NCI-H82 (cell line): Measurements from ENCODE around the gene ATAD3C.
"Not testable (repeated sequence)": the region's sequence is repeated elsewhere in the genome, so short reads cannot be mapped to it uniquely, and the experiment has no call there.

Experiments used
- DNase-seq: peaks from one replicate; lab custom pipeline; 2025; lab: John Stamatoyannopoulos, UW

ATAD3C gene

GRCh38 chr1:1476011-1476410, 26.5 kb downstream of the ATAD3C start:
- not testable (repeated sequence) for DNase-seq

DNA sequence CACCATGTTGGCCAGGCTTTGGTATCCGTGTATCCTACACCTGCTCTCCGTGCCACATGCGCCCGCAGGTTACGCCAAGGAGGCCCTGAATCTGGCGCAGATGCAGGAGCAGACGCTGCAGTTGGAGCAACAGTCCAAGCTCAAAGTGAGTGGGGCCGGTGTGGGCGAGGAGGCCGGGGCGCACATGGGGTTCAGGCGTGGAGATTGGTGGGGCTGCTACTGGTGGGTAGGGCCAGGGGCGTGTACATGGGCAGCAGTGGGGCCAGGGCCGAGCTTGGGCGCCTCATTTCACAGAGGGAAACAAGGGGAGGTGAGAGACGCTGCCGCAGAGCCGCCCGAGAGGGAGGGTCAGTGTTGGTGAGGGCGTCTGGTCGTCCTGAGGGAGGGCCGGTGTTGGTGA, 27.7 kb downstream of the ATAD3C start:
- no peak for DNase-seq

DNA sequence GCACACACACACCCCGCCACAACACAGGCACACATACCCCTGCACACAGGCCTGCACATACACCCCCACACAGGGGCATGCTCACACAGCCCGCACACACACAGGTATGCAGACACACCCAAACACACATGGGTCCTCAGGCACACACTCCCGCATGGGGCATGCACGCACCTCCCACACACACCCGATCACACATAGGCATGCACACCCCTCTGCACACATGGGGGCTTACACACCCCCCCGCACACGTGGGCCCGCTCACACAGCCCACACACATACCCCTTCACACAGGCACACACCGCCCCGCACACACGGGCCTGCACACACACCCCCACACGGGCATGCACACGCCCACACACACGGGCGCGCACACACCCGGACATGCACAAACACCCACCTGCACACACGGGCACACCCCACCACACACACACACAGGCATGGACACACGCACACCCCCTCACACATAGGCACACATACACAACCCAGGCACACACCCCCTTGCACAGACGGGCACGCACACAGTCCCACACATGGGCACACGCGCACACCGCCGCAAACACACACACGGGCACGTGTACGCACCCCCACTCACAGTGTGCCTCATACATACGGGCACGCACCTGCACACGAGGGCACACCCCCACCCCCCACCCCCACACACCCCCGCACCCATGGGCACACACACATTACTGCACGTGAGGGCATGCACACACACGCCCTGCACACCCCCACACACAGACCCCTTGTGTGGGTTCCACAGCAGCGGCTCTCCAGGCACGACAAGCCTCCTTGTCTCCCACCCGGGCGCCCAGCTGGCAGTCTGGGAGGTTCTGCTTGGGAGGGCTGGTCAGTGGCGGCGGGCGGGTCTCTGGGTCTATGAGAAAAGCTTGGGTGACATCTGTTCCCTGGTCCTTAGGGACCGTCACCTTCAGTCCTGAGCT, 30.3 kb downstream of the ATAD3C start:
- DNase-seq = no peak

DNA sequence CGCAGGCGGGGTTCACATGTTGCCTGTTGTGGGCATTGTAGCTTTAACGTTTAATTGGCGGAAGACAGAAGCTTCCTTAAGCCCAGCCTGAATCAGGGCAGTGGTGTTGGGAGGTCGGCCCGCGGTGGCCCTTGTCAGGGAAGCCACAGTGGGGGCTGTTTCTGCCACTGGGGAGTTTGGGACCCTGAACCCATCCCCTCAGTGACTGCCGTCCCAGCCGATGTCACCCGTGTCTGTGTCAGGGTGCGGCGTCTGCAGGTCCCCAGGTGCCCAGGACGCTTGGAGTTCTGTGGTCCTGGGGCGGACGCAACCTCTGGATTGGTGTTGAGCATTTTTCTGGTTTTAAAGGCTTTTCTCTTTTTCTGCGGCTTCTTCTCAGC, 31.0 kb downstream of the ATAD3C start:
- DNase-seq = not testable (repeated sequence)

DNA sequence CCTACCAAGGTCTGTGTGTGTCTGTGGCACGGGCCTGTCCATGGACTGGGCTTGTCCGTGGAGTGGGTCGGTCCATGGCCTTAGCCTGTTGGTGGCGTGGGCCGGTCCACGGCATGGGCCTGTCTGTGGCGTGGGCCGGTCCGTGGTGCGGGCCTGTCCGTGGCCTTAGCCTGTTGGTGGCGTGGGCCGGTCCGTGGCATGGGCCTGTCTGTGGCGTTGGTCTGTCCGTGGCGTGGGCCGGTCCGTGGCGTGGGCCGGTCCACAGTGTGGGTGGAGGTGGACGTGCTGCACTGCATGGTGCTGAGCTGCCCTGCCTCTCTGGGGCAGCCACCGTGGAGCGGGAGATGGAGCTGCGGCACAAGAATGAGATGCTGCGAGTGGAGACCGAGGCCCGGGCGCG, 32.3 kb downstream of the ATAD3C start:
- not testable (repeated sequence) for DNase-seq

DNA sequence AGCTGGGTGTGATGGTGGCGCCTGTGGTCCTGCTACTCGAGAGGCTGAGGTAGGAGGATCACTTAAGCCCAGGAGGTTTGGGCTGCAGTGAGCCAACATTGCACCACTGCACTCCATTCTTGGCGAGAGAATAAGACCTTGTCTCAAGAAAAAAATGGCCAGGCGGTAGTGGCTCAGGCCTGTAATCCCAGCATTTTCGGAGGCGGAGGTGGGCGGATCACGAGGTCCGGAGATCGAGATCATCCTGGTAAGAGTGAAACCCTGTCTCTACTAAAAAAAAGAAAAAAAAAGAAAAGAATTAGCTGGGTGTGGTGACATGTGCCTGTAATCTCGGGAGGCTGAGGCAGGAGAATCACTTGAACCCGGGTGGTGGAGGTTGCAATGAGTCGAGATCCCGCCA, 33.4 kb downstream of the ATAD3C start:
- no peak for DNase-seq

DNA sequence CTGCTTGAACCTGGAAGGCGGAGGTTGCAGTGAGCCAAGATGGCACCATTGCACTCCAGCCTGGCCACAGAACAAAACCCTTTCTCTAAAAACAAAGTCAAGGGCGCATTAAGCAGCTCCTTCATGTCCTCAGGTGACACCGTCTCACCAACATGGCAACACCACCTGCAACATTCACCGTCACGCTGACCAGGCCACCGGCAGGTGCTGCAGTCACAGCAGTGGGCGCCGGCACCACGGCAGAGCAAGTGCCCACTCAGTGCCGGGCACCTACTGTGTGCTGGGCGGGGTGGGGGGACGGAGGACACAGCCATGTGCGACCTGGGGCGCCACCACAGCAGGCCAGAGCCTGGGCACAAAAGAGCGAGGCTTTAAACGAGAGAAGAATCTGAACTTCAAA, 34.2 kb downstream of the ATAD3C start:
- no peak for DNase-seq

DNA sequence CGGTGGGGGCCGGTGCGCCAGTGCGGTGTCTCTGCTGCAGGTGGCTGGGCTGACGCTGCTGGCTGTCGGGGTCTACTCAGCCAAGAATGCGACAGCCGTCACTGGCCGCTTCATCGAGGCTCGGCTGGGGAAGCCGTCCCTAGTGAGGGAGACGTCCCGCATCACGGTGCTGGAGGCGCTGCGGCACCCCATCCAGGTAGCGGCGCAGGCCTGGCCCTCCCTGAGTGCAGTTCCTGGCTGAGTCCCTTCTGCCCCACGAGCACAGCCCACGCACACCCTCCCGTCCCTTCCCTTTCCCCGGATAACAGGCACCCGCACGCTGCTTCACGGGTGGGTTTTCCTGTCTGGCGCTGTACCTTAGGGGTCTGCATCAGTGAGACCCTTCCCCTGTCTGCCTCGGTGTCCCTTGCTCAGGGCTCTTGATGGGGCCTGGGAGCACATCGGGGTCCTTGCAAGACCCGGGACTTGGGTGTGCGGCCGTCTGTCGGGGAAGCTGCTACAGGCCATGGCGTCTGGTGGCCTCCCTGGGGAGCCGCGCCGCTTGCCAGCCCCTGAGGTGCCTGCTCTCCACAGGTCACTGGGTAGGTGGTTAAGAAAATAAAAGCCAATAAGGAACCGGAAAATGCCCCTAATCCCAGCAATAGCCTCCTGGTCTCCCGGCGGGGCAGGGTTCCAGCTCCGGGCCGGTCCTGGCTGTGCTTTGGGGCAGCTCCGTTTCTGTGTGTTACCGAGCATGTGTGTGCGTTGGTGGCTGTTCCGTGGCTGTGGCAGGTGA, 35.7 kb downstream of the ATAD3C start:
- DNase-seq = not testable (repeated sequence)

GRCh38 chr1:1485755-1486317, 36.3 kb downstream of the ATAD3C start:
- DNase-seq = not testable (repeated sequence)

- DNase-seq = no peak
Measured at GRCh38 chr1:1487701-1488100, 38.2 kb downstream of the ATAD3C start.

DNA sequence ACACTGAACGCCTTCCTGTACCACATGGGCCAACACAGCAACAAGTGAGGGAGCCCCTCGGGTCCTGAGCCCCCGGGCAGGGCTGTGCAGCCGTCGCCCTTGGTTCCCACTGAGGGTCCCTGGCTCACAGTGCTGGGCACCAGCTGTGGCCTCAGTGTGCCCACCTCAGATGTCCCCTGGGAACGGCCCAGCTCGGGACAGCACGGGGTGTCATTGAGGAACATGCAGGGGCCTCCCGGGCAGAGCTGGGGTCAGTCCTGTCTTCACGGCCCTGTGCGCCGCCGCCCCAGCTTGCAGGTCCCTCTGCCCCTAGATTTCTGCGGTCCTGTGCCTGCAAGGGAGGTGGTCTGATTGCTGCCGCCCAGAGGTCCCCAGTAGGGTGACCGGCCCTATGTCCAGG, 39.7 kb downstream of the ATAD3C start:
- no peak for DNase-seq

DNA sequence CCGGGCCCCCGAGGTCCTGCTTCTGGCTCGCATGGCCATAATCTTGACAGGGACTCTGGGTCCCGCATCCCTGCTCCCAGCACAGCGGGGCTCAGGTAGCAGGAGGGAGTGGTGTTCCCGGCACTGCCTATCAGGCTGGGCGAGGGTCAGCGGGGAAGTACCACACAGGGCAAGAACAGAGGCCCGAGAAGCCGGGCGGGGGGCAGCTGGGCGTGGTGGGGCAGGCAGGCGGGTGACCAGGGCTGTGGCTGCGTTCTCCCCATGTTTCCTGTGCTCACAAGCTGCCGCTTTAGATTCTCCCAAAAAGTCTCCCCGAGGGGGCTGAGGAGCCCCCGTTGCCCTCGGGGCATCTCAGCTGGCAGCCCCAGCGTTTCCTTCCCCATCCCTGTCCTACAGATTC, 40.4 kb downstream of the ATAD3C start:
- DNase-seq = no peak

DNA sequence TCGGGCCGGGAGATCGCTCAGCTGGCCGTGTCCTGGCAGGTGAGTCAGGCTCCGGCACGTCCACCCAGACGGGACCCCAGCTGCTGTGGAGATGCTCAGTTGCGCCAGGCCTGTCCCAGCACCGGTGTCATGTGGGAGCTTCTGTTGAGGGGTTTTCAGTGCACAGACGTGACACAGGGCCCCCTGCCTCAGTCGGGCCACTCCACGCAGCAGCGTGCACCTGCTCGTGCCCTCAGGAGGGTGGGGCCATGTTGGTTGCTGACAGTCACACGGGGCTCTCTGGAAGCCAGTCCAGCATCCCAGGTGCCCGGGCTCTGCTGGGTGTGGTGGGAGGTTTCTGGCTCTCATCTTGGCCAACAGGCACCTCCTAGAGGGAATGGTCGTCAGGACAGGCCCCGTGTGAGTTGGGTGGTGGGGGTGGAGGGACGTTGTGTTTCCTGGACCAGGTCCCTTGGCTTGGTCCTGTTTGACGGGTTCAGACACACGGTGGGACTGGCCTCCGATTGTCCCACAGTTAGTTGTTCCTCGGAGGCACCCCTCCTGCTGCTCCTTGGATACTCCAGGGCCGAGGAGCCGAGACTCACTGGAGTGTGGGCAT, 41.2 kb downstream of the ATAD3C start:
- DNase-seq = no peak

- DNase-seq = no peak
Measured at GRCh38 chr1:1491601-1492000, 42.1 kb downstream of the ATAD3C start.

DNA sequence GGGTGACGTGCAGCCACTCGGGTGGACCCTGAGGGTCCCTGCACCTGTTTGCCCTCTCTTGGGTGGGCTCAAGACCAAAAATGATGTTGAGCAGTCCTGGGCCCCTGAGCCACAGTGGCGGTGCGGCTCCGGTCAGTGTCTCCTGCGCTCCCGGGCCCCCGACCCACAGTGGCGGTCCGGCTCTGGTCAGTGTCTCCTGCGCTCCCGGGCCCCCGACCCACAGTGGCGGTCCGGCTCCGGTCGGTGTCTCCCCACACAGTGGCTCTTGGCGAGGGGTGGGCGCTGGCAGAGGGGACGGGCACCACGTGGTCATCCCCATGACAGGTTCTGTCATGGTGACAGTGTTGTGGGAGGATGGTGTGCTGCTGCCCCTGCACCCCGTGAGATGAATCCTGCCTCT, 44.8 kb downstream of the ATAD3C start:
- DNase-seq = not testable (repeated sequence)

GRCh38 chr1:1495461-1495975, 46.0 kb downstream of the ATAD3C start:
- DNase-seq = not testable (repeated sequence)

DNA sequence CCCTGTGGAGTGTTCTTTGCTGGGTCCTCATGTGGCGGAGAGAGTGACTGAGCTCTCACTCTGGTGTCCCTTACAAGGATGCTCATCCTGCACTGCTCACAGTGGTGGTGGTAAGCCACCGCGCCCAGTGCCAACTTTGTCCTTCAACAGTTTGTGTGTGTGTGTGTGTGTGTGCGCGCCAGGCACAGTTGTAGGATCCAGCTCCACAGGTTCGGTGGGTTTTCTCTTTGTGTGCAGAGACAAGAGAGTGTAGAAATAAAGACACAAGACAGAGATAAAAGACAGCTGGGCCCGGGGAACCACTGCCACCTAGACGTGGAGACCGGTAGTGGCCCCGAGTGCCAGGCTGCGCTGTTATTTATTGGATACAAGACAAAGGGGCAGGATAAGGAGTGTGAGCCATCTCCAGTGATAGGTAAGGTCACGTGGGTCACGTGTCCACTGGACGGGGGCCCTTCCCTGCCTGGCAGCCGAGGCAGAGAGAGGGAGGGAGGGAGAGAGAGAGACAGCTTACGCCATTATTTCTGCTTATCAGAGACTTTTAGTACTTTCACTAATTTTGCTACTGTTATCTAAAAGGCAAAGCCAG, 55.4 kb downstream of the ATAD3C start:
- peak; percentile 91 for DNase-seq

DNA sequence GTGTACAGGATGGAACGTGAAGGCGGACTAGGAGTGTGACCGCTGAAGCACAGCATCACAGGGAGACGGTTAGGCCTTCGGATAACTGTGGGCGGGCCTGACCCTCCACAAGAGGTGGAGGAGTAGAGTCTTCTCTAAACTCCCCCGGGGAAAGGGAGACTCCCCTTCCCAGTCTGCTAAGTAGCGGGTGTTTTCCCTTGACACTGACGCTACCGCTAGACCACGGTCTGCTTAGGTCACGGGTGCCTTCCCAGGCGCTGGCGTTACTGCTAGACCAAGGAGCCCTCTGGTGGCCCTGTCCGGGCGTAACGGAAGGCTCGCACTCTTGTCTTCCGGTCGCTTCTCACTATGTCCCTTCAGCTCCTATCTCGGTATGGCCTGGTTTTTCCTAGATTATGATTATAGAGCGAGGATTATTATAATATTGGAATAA, 55.9 kb downstream of the ATAD3C start:
- DNase-seq = peak; percentile 70

- not testable (repeated sequence) for DNase-seq
Measured at GRCh38 chr1:1505801-1506200, 56.3 kb downstream of the ATAD3C start.

DNA sequence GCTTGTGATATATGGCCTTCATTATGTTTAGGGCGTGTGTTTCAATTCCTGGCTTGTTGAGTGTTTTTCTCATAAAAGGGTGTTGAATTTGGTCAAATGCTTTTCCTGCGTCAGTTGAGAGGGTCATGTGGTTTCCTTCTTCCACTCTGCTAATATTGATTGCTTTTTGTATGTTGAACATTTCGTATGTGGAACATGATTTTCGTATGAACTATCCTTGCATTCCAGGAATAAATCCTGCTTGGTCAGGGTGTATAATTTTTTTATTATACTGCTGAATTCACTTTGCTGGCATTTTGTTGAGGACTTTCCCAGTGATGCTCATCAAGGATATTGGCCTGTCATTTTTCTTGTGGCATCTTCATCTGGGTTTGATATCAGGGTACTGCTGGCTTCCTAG, 57.8 kb downstream of the ATAD3C start:
- DNase-seq = no peak

DNA sequence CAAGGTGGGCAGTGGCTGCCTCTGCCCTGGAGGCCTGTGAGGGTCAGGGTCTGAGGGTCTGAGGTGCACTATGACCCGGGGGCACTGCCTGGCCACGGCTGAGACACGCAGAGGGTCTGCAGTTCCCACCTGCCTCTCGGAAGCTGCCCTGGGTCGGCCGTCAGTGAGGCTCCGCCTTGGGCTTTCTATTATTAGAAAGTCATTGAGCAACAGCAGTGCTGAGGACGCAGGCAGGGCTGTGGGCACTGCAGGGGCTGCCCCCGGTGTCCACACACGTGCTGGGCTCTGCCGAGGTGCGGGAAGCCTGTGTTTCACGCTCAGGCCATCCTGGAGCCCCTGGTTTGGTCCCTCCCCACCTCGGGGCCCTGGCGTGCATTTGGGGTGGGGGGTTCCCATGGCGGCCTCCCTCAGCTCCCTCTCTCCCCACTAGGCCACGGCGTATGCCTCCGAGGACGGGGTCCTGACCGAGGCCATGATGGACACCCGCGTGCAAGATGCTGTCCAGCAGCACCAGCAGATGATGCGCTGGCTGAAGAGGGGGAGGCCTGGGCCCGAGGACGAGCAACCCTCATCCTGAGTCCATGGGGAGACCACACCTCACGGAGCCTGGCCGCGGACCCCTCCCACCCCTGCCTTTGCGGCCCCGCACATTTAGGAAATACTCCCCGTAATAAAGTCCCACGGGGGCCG, 59.4 kb downstream of the ATAD3C start:
- DNase-seq = not testable (repeated sequence)
